ENCODE measurements around the gene ANKS3.

Gene ANKS3

DNA sequence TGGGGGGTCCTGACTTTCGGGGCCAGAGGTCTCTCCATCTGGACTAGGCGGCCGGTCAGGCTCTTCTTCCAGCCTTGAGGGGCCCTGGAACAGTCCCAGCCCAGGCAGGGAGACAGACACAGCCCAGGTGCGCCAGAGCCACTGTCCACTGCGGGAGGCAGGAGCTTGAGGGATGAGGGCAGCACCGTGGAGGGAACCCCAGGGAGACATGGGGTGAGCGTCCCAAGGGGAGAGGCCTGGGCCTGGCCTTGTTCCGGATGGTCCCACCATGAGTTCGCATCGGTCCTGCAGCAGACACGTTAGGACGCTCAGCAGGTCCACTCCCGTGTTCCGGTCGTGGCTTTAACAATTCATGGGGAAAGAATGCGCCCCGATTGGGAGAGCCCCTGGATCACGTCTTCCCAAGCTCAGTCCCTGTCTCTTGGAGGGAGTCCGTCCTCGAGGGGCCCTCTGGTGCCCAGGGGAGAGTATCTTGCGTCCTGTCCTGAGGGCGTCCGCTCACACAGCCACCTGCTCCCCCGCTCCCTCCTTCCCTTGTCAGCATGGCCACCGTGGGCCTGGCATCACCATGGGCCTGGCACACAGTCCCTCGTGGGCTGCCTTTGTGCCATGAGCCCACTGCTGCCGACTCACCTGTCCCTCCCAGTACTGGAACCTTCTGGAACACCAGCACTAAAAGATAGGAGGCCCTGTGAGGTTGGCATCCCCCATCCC, 47.4 kb downstream of the ANKS3 start:
- Mint-ChIP-seq H3K4me1 (peaks cover 19% of the 10 kb centered on the region), H3K27ac (no peak overlapping the region), H3K9me3 (no peaks in the 10 kb centered on the region), H3K36me3 (ENCODE audit: low read depth) (peaks cover 8% of the 10 kb centered on the region), H3K27me3 (ENCODE audit: low read depth, poor library complexity) (no peaks in the 10 kb centered on the region), H3K4me3 (no peak overlapping the region)
- TF ChIP-seq, protein P1, sequence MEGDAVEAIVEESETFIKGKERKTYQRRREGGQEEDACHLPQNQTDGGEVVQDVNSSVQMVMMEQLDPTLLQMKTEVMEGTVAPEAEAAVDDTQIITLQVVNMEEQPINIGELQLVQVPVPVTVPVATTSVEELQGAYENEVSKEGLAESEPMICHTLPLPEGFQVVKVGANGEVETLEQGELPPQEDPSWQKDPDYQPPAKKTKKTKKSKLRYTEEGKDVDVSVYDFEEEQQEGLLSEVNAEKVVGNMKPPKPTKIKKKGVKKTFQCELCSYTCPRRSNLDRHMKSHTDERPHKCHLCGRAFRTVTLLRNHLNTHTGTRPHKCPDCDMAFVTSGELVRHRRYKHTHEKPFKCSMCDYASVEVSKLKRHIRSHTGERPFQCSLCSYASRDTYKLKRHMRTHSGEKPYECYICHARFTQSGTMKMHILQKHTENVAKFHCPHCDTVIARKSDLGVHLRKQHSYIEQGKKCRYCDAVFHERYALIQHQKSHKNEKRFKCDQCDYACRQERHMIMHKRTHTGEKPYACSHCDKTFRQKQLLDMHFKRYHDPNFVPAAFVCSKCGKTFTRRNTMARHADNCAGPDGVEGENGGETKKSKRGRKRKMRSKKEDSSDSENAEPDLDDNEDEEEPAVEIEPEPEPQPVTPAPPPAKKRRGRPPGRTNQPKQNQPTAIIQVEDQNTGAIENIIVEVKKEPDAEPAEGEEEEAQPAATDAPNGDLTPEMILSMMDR (IDR thresholded peaks at IDR 0.05) = no peak
- no peak for DNase-seq

GRCh38 chr16:4685776-4686496, 48.1 kb downstream of the ANKS3 start:
- peaks cover 8% of the 10 kb centered on the region for H3K36me3 Mint-ChIP-seq (ENCODE audit: low read depth)
- H3K27me3 Mint-ChIP-seq (ENCODE audit: low read depth, poor library complexity) = no peaks in the 10 kb centered on the region
- H3K9me3 Mint-ChIP-seq = no peaks in the 10 kb centered on the region
- TF ChIP-seq, protein P1 (IDR thresholded peaks at IDR 0.05) = no peak
- H3K27ac Mint-ChIP-seq = peak overlapping the region; percentile 51
- H3K4me3 Mint-ChIP-seq = no peak overlapping the region
- no peak for DNase-seq
- peaks cover 16% of the 10 kb centered on the region for H3K4me1 Mint-ChIP-seq

- H3K4me3 Mint-ChIP-seq = no peak overlapping the region
- peaks cover 8% of the 10 kb centered on the region for H3K36me3 Mint-ChIP-seq (ENCODE audit: low read depth)
- TF ChIP-seq, protein P1 (IDR thresholded peaks at IDR 0.05) = no peak
- no peaks in the 10 kb centered on the region for H3K9me3 Mint-ChIP-seq
- no peak overlapping the region for H3K27ac Mint-ChIP-seq
- H3K27me3 Mint-ChIP-seq (ENCODE audit: low read depth, poor library complexity) = no peaks in the 10 kb centered on the region
- H3K4me1 Mint-ChIP-seq = peaks cover 18% of the 10 kb centered on the region
- no peak for DNase-seq
Observed at GRCh38 chr16:4685292-4685691, 48.8 kb downstream of the ANKS3 start.

GRCh38 chr16:4684763-4685162, 49.3 kb downstream of the ANKS3 start:
- Mint-ChIP-seq H3K36me3 (ENCODE audit: low read depth) (peaks cover 8% of the 10 kb centered on the region), H3K9me3 (no peaks in the 10 kb centered on the region), H3K4me1 (peaks cover 23% of the 10 kb centered on the region), H3K4me3 (no peak overlapping the region), H3K27me3 (ENCODE audit: low read depth, poor library complexity) (no peaks in the 10 kb centered on the region), H3K27ac (peak overlapping the region; percentile 43)
- TF ChIP-seq, protein P1 (IDR thresholded peaks at IDR 0.05) = no peak
- no peak for DNase-seq

DNA sequence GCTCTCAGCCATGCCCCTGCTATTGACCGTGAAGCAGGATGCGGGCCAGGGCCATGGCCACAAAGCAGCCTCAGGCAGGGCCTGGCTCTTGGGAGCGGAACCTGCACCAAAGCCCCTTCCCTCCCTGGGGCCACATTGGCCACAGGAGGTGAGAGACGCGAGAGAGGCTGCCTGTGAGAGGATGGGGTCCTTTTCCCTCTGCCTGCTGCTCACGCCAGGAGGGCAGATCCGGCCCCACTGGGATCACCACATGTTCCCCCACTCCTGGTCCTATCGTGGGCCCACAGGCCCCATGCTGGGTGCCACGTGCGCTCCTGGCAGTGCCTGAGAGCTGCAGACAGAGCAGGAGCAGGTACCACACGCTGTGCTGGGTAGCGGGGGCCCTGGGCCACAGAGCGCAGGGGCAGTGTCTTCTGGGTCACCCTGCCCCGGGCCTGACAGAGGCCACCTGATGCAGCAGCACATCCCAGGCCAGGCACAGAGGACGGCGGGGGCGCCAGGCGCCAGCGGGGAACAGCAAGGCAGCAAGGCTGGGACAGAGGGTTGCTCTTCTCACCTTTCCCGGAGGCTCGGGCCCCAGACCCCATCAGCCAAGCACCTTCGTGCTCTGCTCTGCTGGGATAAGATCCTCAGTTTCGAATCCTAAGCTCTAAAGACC, 49.9 kb downstream of the ANKS3 start:
- no peak for DNase-seq
- Mint-ChIP-seq H3K9me3 (no peaks in the 10 kb centered on the region), H3K4me3 (no peak overlapping the region), H3K27ac (no peak overlapping the region), H3K4me1 (peaks cover 25% of the 10 kb centered on the region), H3K36me3 (ENCODE audit: low read depth) (peaks cover 8% of the 10 kb centered on the region), H3K27me3 (ENCODE audit: low read depth, poor library complexity) (no peaks in the 10 kb centered on the region)
- TF ChIP-seq, protein P1 (IDR thresholded peaks at IDR 0.05) = no peak
